Transverse colon (tissue), 3 donors: ENCODE measurements around the gene TBL1X.

Experiments used
- CTCF ChIP-seq, 5 experiments: fragments of 200-600 bp in 3 of 5; fragments of 450-650 bp in 2 of 5; sonication (generic) in 3 of 5; IDR thresholded peaks; 1 replicate in 2 of 5; 2 replicates in 3 of 5; pipeline ENCODE4 v1.5.1; 2016 to 2017; ENCODE audit warnings: antibody characterized with exemption in 5 of 5, inconsistent platforms in 3 of 5, mild to moderate bottlenecking in 2 of 5, moderate library complexity in 1 of 5
- EP300 ChIP-seq: sonication (generic); formaldehyde crosslinking; IDR thresholded peaks from one replicate; pipeline ENCODE4 v1.6.1; 2017; ENCODE audit warnings: antibody characterized with exemption, low read depth
- POLR2A ChIP-seq: fragments of 450-650 bp; IDR thresholded peaks from one replicate; pipeline ENCODE4 v1.6.1; 2016; ENCODE audit warnings: antibody characterized with exemption, mild to moderate bottlenecking, moderate library complexity

- TF ChIP-seq POLR2A = no peak
- TF ChIP-seq CTCF (IDR thresholded peaks at IDR 0.05) = no peak
- TF ChIP-seq EP300 = no peak
These were observed 36.5 kb downstream of the TBL1X start for GRCh38 chrX:9501362-9501761.
